ENCODE results near the gene TMEM125.

The TMEM125 gene

DNA sequence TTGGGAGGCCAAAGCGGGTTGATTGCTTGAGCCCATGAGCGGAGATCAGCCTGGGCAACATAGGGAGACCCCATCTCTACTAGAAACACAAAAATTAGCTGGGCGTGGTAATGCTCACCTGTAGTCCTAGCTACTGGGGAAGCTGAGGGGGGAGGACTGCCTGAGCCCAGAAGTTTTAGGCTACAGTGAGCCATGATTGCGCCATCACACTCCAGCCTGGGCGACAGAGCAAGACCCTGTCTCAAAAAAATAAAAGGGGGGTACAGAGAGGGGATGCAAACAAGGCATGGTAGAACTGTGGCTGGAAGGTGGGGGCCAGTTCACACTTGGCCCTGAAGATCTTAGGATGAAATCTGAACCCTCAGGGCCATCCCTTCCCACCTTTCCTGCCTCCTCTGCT, 16.8 kb downstream of the TMEM125 start:
- Histone ChIP-seq H3K36me3 (ENCODE audit: insufficient read depth, low read length) (no peaks in the 10 kb centered on the region), H3K9me3 (ENCODE audit: insufficient read depth, low read depth, low read length) (no peaks in the 10 kb centered on the region), H3K9me2 (replicated peaks; ENCODE audit: low read depth, low read length) (no peaks in the 10 kb centered on the region), H3K4me2 (ENCODE audit: low read depth, low read length, poor library complexity, severe bottlenecking) (no peak overlapping the region), H3F3A (ENCODE audit: low read depth) (no peaks in the 10 kb centered on the region), H3K27me3 (ENCODE audit: insufficient read depth, low read length, poor library complexity, severe bottlenecking) (peaks cover 5% of the 10 kb centered on the region), H4K20me1 (ENCODE audit: insufficient read depth, low read length, poor library complexity, severe bottlenecking) (no peaks in the 10 kb centered on the region), H3K9ac (ENCODE audit: low read depth, low read length, poor library complexity, severe bottlenecking) (no peak overlapping the region), H2AFZ (ENCODE audit: low read length) (no peak overlapping the region), H3K79me2 (ENCODE audit: insufficient read depth, low read length) (no peaks in the 10 kb centered on the region), H3K4me3 (ENCODE audit: low read length, poor library complexity, severe bottlenecking) (no peak overlapping the region), H3K4me1 (ENCODE audit: insufficient read depth, low read length, poor library complexity, severe bottlenecking) (no peaks in the 10 kb centered on the region)
- TF ChIP-seq, protein P1, sequence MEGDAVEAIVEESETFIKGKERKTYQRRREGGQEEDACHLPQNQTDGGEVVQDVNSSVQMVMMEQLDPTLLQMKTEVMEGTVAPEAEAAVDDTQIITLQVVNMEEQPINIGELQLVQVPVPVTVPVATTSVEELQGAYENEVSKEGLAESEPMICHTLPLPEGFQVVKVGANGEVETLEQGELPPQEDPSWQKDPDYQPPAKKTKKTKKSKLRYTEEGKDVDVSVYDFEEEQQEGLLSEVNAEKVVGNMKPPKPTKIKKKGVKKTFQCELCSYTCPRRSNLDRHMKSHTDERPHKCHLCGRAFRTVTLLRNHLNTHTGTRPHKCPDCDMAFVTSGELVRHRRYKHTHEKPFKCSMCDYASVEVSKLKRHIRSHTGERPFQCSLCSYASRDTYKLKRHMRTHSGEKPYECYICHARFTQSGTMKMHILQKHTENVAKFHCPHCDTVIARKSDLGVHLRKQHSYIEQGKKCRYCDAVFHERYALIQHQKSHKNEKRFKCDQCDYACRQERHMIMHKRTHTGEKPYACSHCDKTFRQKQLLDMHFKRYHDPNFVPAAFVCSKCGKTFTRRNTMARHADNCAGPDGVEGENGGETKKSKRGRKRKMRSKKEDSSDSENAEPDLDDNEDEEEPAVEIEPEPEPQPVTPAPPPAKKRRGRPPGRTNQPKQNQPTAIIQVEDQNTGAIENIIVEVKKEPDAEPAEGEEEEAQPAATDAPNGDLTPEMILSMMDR (conservative IDR thresholded peaks at IDR 0.05; ENCODE audit: low read length): no peak
- TF ChIP-seq EZH2phosphoT487 (IDR thresholded peaks at IDR 0.05; ENCODE audit: borderline replicate concordance): no peak

- Histone ChIP-seq H3K4me3 (ENCODE audit: low read length, poor library complexity, severe bottlenecking) (no peak overlapping the region), H2AFZ (ENCODE audit: low read length) (no peak overlapping the region), H3K9me2 (replicated peaks; ENCODE audit: low read depth, low read length) (no peaks in the 10 kb centered on the region), H3K36me3 (ENCODE audit: insufficient read depth, low read length) (no peaks in the 10 kb centered on the region), H3K79me2 (ENCODE audit: insufficient read depth, low read length) (no peaks in the 10 kb centered on the region), H3F3A (ENCODE audit: low read depth) (no peaks in the 10 kb centered on the region), H4K20me1 (ENCODE audit: insufficient read depth, low read length, poor library complexity, severe bottlenecking) (no peaks in the 10 kb centered on the region), H3K9me3 (ENCODE audit: insufficient read depth, low read depth, low read length) (no peaks in the 10 kb centered on the region), H3K4me2 (ENCODE audit: low read depth, low read length, poor library complexity, severe bottlenecking) (no peak overlapping the region), H3K4me1 (ENCODE audit: insufficient read depth, low read length, poor library complexity, severe bottlenecking) (no peaks in the 10 kb centered on the region), H3K27me3 (ENCODE audit: insufficient read depth, low read length, poor library complexity, severe bottlenecking) (peaks cover 5% of the 10 kb centered on the region), H3K9ac (ENCODE audit: low read depth, low read length, poor library complexity, severe bottlenecking) (no peak overlapping the region)
- TF ChIP-seq, protein P1 (conservative IDR thresholded peaks at IDR 0.05; ENCODE audit: low read length): no peak
- no peak for TF ChIP-seq EZH2phosphoT487 (IDR thresholded peaks at IDR 0.05; ENCODE audit: borderline replicate concordance)
These were observed 18.4 kb downstream of the TMEM125 start for GRCh38 chr1:43288058-43288784.

DNA sequence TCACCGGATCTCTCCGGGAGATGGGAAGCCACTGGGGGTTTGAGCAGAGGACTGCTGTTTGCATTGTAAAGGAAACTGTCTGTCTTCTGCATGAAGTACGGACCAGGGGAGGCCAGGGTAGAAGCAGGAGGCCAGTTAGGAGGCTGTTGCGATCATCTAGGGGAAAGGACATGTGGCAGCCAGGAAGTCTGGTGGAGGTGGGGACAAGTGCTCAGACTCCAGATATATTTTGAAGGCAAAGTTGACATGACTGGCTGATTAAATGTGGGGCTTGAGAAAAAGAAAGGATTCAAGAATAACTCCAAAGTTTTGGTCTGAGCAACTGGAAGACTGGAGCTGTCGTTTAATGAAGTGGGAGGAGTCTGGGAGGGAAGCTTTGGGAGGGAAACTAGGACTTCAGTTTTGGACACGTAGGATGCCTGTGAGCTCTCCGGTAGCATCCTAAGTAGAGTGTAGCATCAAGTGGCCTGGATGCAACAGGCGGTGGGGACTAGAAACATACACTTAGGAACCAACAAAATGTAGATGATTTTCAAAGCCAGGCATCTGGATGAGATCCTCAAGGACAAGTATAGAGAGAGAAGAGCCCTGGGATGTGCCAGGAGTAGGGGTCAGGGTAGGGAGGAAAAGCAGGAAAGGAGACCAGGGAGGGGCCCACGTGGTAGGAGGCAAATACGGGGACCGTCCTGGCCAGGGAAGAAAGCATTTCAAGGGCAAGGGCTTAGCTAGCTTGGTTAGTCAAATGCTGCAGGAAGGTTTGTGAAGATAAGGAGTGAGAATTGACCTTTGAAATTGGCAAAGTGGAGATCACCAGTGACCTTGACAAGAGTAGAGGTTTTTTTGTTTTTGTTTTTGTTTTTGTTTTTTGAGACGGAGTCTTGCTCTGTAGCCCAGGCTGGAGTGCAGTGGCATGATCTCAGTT, 19.3 kb downstream of the TMEM125 start:
- Histone ChIP-seq H3K4me2 (ENCODE audit: low read depth, low read length, poor library complexity, severe bottlenecking) (no peak overlapping the region), H3K36me3 (ENCODE audit: insufficient read depth, low read length) (no peaks in the 10 kb centered on the region), H3K9me3 (ENCODE audit: insufficient read depth, low read depth, low read length) (no peaks in the 10 kb centered on the region), H2AFZ (ENCODE audit: low read length) (no peak overlapping the region), H3K9me2 (replicated peaks; ENCODE audit: low read depth, low read length) (no peaks in the 10 kb centered on the region), H3K4me3 (ENCODE audit: low read length, poor library complexity, severe bottlenecking) (no peak overlapping the region), H4K20me1 (ENCODE audit: insufficient read depth, low read length, poor library complexity, severe bottlenecking) (no peaks in the 10 kb centered on the region), H3K27me3 (ENCODE audit: insufficient read depth, low read length, poor library complexity, severe bottlenecking) (peaks cover 5% of the 10 kb centered on the region), H3K9ac (ENCODE audit: low read depth, low read length, poor library complexity, severe bottlenecking) (no peak overlapping the region), H3K79me2 (ENCODE audit: insufficient read depth, low read length) (no peaks in the 10 kb centered on the region), H3K4me1 (ENCODE audit: insufficient read depth, low read length, poor library complexity, severe bottlenecking) (no peaks in the 10 kb centered on the region), H3F3A (ENCODE audit: low read depth) (no peaks in the 10 kb centered on the region)
- no peak for TF ChIP-seq EZH2phosphoT487 (IDR thresholded peaks at IDR 0.05; ENCODE audit: borderline replicate concordance)
- TF ChIP-seq, protein P1 (conservative IDR thresholded peaks at IDR 0.05; ENCODE audit: low read length): no peak
